Right lobe of liver (tissue), 4 donors: ENCODE measurements around the gene IRAK1BP1.

Source experiments
- POLR2A ChIP-seq: fragments of 450-650 bp; IDR thresholded peaks from one replicate; pipeline ENCODE4 v1.6.1; 2017; ENCODE audit warnings: antibody characterized with exemption, mild to moderate bottlenecking
- TF ChIP-seq, protein P1 (sequence below), 4 donors: fragments of 200-600 bp in 3 of 4; fragments of 450-650 bp in 1 of 4; IDR thresholded peaks; one replicate each; pipeline versions ENCODE4 v1.5.1 to v1.8.0; 2016 to 2022; ENCODE audit warnings: antibody characterized with exemption in 4 of 4, mild to moderate bottlenecking in 2 of 4
- donor health status: DM: no; HTN: no; CAD: no.
- donor health status: DM: no; HTN: no; CAD: no.
- donor health status: DM: no; HTN: yes; CAD: no.

DNA sequence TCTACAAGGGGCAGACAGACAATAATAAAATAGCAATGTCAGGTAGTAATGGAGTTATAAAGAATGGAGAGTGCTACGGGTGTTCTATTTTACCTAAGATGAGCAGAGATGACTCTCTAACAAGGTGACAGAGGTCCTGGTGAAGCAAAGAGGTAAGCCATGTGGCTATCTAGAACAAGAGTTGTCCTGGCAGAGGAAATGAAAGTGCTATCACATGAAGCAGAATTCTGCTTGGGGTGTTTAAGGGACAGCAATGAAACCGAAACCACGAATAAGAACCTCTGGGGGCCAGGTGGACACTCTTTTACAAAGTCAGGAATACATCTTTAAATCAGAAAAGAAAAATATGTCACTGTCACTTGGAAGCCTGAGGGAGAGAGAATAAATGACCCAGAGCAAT is 37.9 kb upstream of the IRAK1BP1 start:
- TF ChIP-seq, protein P1, sequence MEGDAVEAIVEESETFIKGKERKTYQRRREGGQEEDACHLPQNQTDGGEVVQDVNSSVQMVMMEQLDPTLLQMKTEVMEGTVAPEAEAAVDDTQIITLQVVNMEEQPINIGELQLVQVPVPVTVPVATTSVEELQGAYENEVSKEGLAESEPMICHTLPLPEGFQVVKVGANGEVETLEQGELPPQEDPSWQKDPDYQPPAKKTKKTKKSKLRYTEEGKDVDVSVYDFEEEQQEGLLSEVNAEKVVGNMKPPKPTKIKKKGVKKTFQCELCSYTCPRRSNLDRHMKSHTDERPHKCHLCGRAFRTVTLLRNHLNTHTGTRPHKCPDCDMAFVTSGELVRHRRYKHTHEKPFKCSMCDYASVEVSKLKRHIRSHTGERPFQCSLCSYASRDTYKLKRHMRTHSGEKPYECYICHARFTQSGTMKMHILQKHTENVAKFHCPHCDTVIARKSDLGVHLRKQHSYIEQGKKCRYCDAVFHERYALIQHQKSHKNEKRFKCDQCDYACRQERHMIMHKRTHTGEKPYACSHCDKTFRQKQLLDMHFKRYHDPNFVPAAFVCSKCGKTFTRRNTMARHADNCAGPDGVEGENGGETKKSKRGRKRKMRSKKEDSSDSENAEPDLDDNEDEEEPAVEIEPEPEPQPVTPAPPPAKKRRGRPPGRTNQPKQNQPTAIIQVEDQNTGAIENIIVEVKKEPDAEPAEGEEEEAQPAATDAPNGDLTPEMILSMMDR (IDR thresholded peaks at IDR 0.05) = no peak
- TF ChIP-seq POLR2A = no peak
